Glutamatergic neuron (in vitro differentiated cells): ENCODE data around the gene KRT36. TPM values are rescaled to one million over a fixed set of nuclear protein-coding genes. Genes with fewer than 3 reads are reported as not detected.
A peak's percentile ranks its signal among the peaks of the same experiment; 100 is the strongest.

Experiments used
- DNase-seq: peaks from one replicate; pipeline ENCODE4 v3.0.0; 2022
- H3K27ac Mint-ChIP-seq: one replicate; pipeline ENCODE4 v1.8.0; 2020; ENCODE audit warnings: mild to moderate bottlenecking, mixed read lengths, inconsistent platforms; ENCODE audit not compliant: unreplicated experiment
- H3K27me3 Mint-ChIP-seq: one replicate; pipeline ENCODE4 v1.8.0; 2020; ENCODE audit warnings: mild to moderate bottlenecking, moderate library complexity, mixed read lengths, inconsistent platforms; ENCODE audit not compliant: unreplicated experiment
- H3K36me3 Mint-ChIP-seq: one replicate; pipeline ENCODE4 v1.8.0; 2020; ENCODE audit warnings: mild to moderate bottlenecking, mixed read lengths, inconsistent platforms; ENCODE audit not compliant: unreplicated experiment
- H3K4me1 Mint-ChIP-seq: one replicate; pipeline ENCODE4 v1.8.0; 2020; ENCODE audit warnings: mild to moderate bottlenecking, low read depth, mixed read lengths, inconsistent platforms; ENCODE audit not compliant: unreplicated experiment
- H3K4me3 Mint-ChIP-seq: one replicate; pipeline ENCODE4 v1.8.0; 2020; ENCODE audit warnings: mild to moderate bottlenecking, mixed read lengths, inconsistent platforms; ENCODE audit not compliant: unreplicated experiment
- H3K9me3 Mint-ChIP-seq: one replicate; pipeline ENCODE4 v1.8.0; 2020; ENCODE audit warnings: mild to moderate bottlenecking, moderate library complexity, mixed read lengths, inconsistent platforms; ENCODE audit not compliant: unreplicated experiment
- long read RNA-seq: library from polyadenylated mRNA; unstranded; transcript quantifications from one replicate; pipeline ENCODE4 v2.0.0, GENCODE V29; 2020; ENCODE audit not compliant: unreplicated experiment
- total RNA-seq: library from RNA; stranded (reverse); fragmentation: NEBNext Ultra II Directional; extraction: Animal tissue kit (Norgen Biotek cat#: 25700); gene quantifications from one replicate; pipeline ENCODE4 v1.2.1, GENCODE V29; 2021; ENCODE audit not compliant: unreplicated experiment
- TF ChIP-seq, protein P1 (sequence below): fragments of 200-600 bp; sonication (generic); IDR thresholded peaks from one replicate; pipeline ENCODE4 v1.5.0; 2021; ENCODE audit not compliant: partially characterized antibody, unreplicated experiment

The KRT36 gene
- not detected for total RNA-seq
- long read RNA-seq: 0 reads

DNA sequence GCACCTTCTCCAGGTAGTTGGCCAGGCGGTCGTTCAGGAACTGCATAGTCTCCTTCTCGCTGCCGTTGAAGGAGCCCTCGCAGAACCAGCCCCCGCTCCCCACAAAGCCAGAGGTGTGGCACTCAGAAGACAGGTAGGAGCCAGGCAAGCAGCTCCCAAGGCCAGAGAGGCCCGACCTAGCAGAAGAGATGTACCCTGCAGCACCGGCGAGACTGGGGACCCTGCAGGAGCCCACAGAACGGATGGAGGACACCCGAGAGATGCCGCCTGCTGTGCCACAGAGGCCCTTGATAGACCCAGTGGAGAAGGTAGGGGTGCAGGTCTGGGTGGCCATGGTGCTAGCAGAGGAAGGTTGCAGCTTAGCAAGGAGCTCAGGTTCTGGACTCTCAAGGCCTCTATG lies at the start of gene KRT36:
Gene KRT36 (minus strand): TSS at position 380 of the 400 bp plus-strand sequence. CDS start 46 bp downstream, at position 334.
- Mint-ChIP-seq H3K27ac (no peak within 1 kb of the TSS), H3K9me3 (no peaks in the 10 kb centered on the region), H3K4me1 (no peaks in the 10 kb centered on the region), H3K4me3 (no peak within 1 kb of the TSS), H3K36me3 (no peaks in the 10 kb centered on the region), H3K27me3 (peaks cover 3% of the 10 kb centered on the region)
- DNase-seq: no peak
- TF ChIP-seq, protein P1, sequence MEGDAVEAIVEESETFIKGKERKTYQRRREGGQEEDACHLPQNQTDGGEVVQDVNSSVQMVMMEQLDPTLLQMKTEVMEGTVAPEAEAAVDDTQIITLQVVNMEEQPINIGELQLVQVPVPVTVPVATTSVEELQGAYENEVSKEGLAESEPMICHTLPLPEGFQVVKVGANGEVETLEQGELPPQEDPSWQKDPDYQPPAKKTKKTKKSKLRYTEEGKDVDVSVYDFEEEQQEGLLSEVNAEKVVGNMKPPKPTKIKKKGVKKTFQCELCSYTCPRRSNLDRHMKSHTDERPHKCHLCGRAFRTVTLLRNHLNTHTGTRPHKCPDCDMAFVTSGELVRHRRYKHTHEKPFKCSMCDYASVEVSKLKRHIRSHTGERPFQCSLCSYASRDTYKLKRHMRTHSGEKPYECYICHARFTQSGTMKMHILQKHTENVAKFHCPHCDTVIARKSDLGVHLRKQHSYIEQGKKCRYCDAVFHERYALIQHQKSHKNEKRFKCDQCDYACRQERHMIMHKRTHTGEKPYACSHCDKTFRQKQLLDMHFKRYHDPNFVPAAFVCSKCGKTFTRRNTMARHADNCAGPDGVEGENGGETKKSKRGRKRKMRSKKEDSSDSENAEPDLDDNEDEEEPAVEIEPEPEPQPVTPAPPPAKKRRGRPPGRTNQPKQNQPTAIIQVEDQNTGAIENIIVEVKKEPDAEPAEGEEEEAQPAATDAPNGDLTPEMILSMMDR: no peak

DNA sequence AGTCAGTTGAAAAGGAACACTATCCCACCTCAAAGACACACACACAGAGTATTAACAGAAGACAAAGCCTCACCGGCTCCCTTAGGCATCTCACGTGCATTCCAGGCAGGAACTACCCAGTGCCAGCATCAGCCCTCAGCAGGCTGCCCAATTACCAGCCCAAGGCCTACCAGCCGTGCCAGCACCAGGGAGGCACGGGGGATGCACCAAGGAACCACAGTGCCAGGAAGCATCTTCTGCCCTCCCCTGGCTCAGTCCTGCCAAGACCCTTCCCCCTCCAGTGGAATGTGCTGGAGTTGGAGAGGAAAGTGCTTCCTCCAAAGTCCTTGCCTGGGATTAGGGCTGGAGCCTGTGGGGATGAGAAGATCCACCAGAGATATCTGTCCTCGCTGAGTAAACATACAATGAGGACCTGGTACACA lies 49.4 kb upstream of the KRT36 start:
- TF ChIP-seq, protein P1: no peak
- DNase-seq: no peak
- Mint-ChIP-seq H3K4me1 (peaks cover 6% of the 10 kb centered on the region), H3K4me3 (no peak overlapping the region), H3K27ac (peak overlapping the region; percentile 11), H3K36me3 (no peaks in the 10 kb centered on the region), H3K9me3 (peaks cover 6% of the 10 kb centered on the region), H3K27me3 (peaks cover 3% of the 10 kb centered on the region)

DNA sequence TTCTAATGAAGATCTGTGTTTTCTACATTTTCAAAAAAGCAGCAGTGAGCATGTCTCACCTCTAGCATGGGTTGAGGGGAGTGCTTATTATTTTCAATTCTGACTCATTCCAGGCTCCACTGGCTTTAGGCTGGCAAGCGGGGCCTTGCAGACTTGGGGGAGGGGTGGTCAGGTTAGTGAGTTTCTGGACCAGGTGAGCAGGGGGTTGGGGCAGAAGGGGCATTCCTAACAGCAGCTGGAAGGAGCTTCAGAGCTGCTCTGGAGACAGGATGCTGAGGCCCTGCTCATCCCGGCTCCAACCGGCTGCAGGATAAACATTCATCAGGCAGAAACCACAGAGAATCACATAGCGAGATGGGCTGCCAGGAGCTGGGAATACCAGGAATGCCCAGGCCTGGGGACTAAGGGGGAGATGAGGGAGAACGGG lies 48.9 kb upstream of the KRT36 start:
- peaks cover 3% of the 10 kb centered on the region for H3K27me3 Mint-ChIP-seq
- peaks cover 6% of the 10 kb centered on the region for H3K9me3 Mint-ChIP-seq
- DNase-seq: no peak
- H3K27ac Mint-ChIP-seq: peak overlapping the region; percentile 11
- peaks cover 6% of the 10 kb centered on the region for H3K4me1 Mint-ChIP-seq
- no peaks in the 10 kb centered on the region for H3K36me3 Mint-ChIP-seq
- no peak overlapping the region for H3K4me3 Mint-ChIP-seq
- TF ChIP-seq, protein P1: no peak

DNA sequence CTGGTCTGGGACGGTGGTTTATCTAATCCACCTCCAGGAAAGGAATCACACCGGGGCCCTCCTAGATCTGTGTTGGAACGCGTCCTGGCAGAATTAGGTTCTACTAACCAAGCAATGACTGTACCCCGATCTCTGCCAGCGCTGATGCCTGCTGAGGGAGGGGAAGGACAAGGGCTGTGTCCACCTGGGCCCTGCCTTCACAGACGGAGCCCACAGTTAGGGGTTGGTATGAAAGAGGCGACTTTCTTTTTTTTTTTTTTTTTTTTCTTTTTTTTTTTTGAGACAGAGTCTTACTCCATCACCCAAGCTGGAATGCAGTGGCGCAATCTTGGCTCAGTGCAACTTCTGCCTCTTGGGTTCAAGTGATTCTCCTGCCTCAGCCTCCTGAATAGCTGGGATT lies 48.3 kb upstream of the KRT36 start:
- TF ChIP-seq, protein P1: no peak
- no peak for DNase-seq
- H3K9me3 Mint-ChIP-seq: peaks cover 6% of the 10 kb centered on the region
- H3K27me3 Mint-ChIP-seq: peaks cover 3% of the 10 kb centered on the region
- peaks cover 6% of the 10 kb centered on the region for H3K4me1 Mint-ChIP-seq
- no peak overlapping the region for H3K27ac Mint-ChIP-seq
- no peaks in the 10 kb centered on the region for H3K36me3 Mint-ChIP-seq
- no peak overlapping the region for H3K4me3 Mint-ChIP-seq

DNA sequence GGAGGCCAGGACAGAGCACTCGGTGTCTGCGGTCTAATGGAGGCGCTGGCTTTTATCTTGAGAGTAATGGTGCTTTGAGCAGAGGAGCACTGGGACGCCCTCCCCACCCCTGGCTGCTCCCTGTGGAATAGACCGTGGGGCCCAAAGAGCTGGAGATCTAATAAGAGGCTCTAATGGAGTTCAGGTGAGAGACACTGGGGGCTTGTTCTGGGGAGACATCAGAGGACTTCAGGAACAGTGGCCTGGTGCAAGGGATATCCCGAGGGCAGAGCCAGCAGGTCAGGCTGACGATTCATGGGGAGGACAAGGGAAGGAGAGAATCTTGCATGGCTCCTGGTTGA lies 47.9 kb upstream of the KRT36 start:
- Mint-ChIP-seq H3K9me3 (peaks cover 6% of the 10 kb centered on the region), H3K27ac (no peak overlapping the region), H3K27me3 (peaks cover 5% of the 10 kb centered on the region), H3K4me1 (peaks cover 6% of the 10 kb centered on the region), H3K4me3 (no peak overlapping the region), H3K36me3 (no peaks in the 10 kb centered on the region)
- TF ChIP-seq, protein P1: no peak
- DNase-seq: no peak
